ENCODE measurements around the gene VWF.
"Not testable (repeated sequence)": the region's sequence is repeated elsewhere in the genome, so short reads cannot be mapped to it uniquely, and the experiment has no call there.

The VWF gene

DNA sequence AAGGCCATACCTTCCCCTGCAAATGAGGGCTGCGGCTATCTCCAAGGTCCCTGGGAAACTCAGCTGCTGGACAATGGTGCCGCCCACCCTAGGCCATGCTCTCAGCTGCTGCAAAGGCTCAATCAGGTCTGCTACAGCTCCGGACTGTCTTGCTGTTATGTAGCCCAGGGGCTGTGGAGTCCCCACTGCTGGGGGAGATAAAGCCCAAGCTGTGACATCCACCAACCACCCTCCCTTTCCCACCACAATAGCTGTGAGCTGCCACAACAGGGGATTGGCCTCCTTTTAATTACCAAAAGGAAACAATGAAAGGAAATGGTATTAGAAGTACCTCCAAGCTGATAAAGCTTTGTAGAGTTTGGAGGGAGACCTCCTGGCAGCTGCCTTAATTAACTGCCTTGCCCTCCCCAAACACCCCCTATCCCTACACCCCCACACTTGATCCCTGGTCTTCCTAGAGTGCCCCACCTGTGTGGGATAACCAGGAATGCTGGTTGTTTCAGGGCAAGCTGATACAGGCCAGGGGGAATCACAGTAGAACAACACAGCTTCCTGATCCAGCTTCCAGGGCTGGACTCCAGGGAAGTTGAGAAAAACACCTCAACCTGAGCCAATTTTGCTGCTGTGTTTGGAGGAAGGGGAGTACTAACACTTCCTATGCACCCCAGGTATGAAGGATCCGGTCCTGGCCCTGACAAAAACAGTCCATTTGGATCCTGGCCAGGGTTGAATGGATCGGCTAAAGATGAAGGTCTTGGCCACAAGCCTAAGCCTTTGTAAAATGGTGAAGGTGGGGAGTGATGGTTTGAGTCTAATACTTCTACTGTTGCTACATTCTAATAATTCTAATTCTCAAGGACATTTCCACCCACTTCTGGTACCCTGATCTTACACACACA lies at the start of gene VWF:
Gene VWF (minus strand): TSS at position 260 of the 899 bp plus-strand sequence. CDS start 1,474 bp downstream, outside the sequence.
- DNase-seq, result no peak

GRCh38 chr12:6172862-6173261 lies 48.4 kb upstream of the VWF start:
- DNase-seq, result no peak

DNA sequence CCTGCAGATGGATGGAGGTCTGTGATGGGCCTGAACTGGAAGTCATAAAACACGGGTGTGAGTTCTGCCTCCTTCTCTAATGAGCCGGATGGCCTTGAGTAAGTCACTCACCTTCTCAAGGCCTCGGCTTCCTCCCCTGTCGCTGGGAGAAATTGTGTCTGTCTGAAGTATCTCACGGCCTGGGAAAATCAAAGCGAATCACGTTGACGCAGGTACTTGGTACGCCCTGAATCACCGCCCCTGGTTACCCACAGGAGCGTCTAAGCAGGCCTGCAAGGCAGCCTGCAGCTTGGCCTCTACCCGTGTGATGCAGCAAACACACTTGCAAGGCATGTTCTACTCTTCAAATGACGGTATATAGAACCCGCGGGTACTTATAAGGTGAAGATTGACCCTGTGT lies 47.6 kb upstream of the VWF start:
- no peak for DNase-seq

- no peak for DNase-seq
These were observed 47.0 kb upstream of the VWF start for GRCh38 chr12:6171409-6172015.

DNA sequence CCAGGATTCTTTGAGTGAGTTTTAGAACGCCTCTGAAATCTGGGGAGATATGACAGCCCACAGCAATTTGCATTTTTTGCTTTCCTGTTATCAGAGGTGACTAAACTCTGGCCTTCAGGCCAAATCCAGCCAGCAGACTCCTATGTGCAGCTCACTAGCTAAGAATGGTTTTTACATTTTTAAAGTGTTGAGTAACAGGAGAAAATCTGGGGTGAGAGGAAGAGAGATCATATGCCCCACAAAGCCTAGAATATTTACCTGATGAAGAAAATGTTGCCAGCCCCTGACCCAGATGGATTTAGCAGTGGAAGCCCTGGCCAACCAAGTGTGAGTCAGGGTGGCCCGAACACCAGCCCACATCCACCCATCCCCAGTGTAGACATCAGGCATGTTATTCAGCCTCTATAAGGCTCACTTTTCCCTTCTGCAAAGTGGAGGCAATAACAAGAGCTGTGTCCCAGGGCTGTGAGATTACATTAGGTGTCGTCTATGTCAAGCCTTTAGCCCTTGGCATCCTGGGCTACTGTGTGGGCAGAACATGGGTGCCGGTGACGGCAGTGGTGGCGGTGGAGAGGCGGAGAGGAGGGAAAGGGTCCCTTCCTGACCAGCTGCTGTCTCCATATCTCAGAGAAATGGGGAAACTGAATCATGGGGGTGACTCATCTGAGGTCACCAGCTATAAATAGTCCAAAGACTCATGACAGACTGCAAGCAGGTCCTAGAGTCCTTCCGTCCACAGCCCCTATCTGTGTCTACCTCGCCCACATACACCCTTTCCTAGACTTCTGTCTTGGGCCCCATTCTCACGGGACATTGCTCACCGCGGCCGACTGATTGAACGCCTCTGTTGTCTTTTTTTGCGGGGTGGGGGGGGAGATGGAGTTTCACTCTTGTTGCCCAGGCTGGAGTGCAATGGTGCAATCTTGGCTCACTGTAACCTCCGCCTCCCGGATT lies 43.1 kb upstream of the VWF start:
- DNase-seq, result peak; percentile 49

DNA sequence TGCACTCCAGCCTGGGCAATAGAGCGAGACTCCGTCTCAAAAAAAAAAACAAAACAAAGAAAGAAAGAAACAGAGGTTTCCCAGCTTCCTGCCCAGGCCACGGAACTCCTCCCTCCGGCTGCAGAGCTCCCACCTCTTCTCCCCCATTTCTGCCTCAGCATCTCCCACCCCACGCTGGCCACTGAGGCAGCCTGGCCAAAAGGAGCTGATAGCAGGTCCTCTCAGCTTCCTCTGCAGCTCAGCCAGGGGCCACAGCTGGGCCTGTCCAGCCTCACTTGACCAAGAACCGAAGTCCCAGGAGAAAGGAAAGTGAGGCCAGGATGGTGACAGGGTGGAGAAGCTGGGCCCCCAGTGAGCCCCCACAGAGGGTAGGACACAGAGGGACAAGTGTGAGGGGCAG lies 42.3 kb upstream of the VWF start:
- no peak for DNase-seq

DNA sequence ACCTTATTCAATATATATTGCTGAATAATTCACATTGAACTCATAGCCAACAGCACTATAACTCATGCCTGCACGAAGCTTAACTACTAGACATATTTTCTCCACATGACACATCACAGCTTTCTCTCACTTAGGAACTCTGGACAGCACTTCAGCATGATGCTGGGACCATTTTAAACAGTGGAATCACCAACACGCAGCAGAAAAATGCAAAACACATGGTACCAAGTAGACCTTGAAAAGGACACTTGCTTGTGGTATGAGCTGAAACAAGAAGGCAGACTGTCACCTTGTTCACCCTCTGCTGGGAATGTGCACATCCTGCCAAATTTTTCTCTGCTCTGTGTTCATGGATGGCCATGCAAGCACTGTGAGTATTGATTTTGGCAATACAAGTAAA lies 40.9 kb upstream of the VWF start:
- no peak for DNase-seq

DNA sequence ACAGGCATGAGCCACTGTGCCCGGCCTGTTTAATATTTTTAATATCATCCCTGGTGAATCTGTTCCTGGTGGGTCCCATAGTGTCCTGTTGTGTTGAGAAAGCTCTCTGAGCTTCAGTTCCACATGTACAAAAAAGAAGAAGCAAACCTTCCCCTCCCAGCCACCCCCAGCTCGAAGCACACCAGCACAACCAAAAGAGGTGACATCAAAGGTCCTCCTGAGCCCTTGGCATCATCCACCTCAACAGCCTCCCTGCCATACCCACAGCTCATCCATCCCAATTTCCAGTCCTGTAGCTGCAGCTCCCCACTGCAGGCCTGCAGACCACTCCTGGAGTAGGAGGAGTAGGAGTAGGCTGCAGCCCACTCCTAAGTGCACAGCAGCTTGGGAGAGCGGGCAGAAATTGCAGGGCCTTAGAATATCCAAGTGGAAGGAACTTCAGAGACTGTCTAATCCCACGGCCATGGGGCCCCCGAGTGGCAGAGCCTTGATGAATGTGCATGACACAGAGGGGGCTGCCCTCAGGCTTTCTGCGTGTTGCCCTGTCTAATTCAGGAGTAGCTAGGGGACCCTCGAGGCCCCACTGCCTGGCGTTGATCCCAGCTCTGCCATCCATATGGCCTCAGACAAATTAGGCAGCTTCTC lies 39.1 kb upstream of the VWF start:
- no peak for DNase-seq

DNA sequence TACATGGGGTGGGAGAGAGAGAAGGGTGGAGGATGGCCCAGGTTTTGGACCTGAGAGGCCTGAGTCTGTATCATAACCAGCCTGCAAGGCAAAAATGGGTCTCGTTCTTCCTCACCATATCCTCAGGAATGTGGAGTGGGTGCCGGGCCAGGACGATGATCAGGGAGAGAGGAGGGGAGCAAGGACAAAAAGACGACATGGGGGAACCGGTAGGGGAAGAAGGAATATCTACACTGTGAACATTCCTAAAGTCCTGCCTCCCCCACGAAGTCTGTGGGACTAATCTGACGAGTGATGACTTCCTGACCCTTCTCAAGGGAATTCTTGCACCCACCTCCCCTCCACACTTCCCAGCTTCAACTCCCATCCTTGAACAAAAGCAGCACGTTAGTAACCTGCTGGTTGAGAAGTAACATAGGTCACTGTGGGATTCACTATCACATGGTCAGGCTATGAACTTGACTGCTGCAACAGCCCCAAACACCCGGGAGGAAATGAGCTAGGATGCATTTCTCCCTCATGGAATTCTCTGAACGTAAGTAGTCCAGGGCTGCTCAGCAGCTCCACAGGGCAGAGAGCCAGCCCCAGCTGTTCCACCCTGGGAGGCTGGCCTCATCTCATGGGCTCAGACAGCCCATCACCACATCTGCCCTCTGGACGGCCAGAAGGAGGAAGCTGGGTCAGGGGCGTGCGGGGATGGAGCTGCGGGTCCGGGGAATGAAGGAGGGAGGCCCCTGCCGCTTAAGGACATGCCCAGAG lies 36.8 kb upstream of the VWF start:
- DNase-seq, result no peak

DNA sequence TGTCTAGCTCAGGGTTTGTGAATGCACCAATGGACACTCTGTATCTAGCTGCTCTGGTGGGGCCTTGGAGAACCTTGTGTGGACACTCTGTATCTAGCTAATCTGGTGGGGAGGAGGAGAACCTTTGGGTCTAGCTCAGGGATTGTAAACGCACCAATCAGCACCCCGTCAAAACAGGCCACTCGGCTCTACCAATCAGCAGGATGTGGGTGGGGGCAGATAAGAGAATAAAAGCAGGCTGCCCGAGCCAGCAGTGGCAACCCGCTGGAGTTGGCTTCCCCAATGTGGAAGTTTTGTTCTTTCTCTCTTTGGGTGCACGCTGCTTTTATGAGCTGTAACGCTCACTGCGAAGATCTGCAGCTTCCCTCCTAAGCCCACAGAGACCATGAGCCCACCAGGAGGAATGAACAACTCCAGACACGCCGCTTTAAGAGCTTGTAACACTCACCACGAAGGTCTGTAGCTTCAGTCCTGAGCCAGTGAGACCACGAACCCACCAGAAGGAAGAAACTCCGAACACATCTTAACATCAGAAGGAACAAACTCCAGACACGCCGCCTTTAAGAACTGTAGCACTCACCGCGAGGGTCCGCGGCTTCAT lies 35.7 kb upstream of the VWF start:
- not testable (repeated sequence) for DNase-seq

- DNase-seq, result not testable (repeated sequence)
These were observed 34.9 kb upstream of the VWF start for GRCh38 chr12:6159166-6160011.

DNA sequence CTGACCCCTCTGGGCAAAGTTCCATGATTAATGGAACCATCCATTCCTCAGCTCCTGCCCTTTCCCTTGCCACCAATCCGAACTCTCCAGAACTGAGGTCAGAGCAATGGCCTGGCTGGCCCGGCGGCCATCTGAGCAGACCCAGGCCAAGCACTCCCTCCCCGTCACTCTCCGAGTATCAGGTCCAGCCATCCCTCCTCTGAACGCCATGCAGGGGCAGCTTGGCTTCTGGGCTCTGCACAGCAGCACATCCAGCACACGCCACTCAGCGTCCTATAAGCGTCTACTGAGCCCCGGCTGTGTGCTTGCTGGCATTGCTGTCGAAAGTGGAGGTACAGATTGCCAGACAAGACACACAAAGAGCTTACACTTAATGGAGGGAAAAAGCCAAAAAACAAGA lies 34.3 kb upstream of the VWF start:
- no peak for DNase-seq

- no peak for DNase-seq
These were observed 33.8 kb upstream of the VWF start for GRCh38 chr12:6158255-6158654.

DNA sequence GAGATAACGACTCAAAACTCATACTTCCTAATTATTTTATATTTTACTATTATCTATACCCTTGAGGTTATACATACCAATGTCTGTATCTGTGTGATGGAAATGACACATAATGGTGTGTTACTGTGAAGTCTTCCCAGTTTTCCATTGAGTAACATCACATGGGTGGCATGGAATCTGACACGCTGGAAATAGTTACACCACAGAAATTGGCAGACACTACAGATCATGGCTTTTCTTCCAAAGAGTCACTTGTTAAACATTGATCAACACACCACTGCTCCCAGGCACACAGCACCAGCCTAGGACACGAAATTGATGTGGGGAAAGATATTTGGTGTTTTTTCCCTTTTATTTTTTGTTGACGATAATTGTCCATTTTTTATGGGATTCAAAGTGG lies 33.0 kb upstream of the VWF start:
- DNase-seq, result no peak

DNA sequence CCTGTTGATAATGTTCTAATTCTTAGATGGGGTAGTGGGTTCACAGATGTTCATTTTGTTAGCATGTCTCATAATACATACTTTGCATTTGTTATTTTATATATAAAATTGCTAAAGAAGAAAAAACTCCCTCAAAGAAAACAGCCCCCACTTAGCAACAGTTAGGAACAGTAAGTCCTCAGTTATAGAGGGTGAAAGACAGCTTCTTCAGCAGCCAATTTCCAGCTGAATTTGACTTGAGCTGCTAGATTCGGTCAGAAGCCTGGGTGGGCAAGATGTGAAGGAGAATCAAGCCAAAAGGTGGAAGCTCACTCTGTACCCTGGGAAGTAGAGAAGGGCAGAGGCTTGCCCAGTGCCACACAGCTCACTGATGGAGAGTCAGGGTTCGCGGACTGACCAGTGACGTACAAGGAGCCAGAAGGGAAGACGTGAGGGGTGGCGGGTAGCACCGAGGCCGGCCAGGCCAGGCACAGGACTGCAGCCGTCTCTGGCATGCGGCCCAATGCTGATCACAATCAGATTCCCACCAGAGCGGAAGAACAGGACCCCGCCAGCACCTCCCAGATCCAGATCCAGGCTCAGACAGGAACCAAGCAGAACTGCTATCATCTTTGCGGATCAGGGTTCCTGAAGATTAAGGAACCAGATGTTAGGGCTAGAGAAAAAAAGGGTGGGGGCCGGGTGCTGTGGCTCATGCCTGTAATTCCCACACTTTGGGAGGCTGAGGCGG lies 30.4 kb upstream of the VWF start:
- DNase-seq, result no peak

- not testable (repeated sequence) for DNase-seq
These were observed 24.3 kb upstream of the VWF start for GRCh38 chr12:6148722-6149121.

- no peak for DNase-seq
These were observed 23.6 kb upstream of the VWF start for GRCh38 chr12:6148061-6148460.

DNA sequence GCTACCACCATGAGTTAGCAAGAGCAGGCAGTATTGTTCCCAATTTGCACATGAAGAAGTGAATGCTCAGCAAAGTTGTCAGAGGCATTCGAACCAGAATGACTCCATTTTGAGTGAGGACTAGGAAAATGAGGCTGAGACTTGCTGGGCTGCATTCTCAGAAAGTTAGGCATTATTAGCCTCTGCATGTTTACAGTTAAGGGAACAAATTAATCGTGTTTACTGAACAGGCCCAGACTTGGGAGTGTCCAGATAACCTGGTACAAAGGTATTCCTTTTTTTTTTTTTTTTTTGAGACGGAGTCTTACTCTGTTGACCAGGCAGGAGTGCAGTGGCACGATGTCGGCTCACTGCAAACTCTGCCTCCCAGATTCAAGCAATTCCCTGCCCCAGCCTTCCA lies 22.5 kb upstream of the VWF start:
- DNase-seq, result no peak

DNA sequence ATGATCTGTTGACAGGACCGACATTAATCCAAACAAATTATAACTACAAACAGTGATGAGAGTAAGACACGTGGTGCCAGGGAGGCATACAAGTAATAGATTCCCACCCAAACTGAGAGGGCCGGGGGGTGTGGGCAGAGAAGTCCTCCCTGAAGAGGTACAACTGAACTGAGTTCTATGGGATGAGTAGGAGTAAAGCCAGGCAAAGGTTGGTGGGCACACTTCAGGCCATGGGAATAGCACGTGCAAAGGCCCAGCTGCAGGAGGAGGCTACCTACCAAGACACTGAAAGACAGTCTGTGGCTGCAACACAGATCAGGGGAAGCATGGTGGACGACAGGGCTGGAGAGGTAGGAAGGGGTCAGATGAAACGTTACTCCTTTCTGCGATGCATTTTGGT lies 22.0 kb upstream of the VWF start:
- DNase-seq, result no peak

DNA sequence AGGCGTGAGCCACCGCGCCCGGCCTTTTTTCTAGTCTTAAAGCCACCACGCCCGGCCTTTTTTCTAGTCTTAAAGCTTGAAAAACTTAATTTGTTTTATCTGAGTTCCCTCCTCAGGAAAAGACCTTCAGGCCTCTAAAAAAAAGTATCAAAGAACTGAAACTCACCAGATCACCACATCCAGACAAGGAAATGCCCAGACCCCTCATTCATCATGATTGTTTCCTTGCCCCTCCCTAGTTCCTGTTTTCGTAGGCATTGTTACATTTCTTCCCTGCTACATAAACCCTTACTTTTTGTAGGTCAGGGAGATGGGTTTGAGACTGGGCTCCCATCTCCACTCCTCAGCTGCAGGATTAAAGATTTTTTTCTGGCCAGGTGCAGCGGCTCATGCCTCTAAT lies 21.1 kb upstream of the VWF start:
- DNase-seq, result peak; percentile 7

Data from CD4-positive, alpha-beta T cell treated with Interleukin-4 for 4 hours (primary cell).